Adrenal gland (tissue), 5 donors: ENCODE data around the gene NUDT5.

Source experiments
- POLR2A ChIP-seq, 2 donors: fragments of 450-650 bp; IDR thresholded peaks; one replicate each; pipeline ENCODE4 v1.6.1; 2017; ENCODE audit warnings: antibody characterized with exemption in 2 of 2, mild to moderate bottlenecking in 2 of 2, moderate library complexity in 1 of 2
- TF ChIP-seq, protein P1 (sequence below), 6 experiments: fragments of 450-650 bp in 4 of 6; fragments of 200-600 bp in 2 of 6; sonication (generic) in 1 of 6; IDR thresholded peaks; 1 replicate in 5 of 6; 2 replicates in 1 of 6; pipeline versions ENCODE4 v1.5.1 to v1.8.0; 2016 to 2021; ENCODE audit warnings: antibody characterized with exemption in 6 of 6, mild to moderate bottlenecking in 2 of 6, moderate library complexity in 1 of 6
- donor health status: DM: no; HTN: no; CAD: no.

GRCh38 chr10:12191715-12192114 lies 4.0 kb downstream of the NUDT5 start:
- no peak for TF ChIP-seq POLR2A (IDR thresholded peaks at IDR 0.05)
- TF ChIP-seq, protein P1, sequence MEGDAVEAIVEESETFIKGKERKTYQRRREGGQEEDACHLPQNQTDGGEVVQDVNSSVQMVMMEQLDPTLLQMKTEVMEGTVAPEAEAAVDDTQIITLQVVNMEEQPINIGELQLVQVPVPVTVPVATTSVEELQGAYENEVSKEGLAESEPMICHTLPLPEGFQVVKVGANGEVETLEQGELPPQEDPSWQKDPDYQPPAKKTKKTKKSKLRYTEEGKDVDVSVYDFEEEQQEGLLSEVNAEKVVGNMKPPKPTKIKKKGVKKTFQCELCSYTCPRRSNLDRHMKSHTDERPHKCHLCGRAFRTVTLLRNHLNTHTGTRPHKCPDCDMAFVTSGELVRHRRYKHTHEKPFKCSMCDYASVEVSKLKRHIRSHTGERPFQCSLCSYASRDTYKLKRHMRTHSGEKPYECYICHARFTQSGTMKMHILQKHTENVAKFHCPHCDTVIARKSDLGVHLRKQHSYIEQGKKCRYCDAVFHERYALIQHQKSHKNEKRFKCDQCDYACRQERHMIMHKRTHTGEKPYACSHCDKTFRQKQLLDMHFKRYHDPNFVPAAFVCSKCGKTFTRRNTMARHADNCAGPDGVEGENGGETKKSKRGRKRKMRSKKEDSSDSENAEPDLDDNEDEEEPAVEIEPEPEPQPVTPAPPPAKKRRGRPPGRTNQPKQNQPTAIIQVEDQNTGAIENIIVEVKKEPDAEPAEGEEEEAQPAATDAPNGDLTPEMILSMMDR (IDR thresholded peaks at IDR 0.05) = no peak
